ENCODE results near the gene CDK5. TPM values are rescaled to one million over a fixed set of nuclear protein-coding genes. Genes with fewer than 3 reads are reported as not detected.

Gene CDK5
- total RNA-seq, 1 donor from 2014 or later: 5.5 TPM

GRCh38 chr7:151087245-151088018, 29.7 kb upstream of the CDK5 start:
- DNase-seq (ENCODE audit: low spot score): no peak

DNA sequence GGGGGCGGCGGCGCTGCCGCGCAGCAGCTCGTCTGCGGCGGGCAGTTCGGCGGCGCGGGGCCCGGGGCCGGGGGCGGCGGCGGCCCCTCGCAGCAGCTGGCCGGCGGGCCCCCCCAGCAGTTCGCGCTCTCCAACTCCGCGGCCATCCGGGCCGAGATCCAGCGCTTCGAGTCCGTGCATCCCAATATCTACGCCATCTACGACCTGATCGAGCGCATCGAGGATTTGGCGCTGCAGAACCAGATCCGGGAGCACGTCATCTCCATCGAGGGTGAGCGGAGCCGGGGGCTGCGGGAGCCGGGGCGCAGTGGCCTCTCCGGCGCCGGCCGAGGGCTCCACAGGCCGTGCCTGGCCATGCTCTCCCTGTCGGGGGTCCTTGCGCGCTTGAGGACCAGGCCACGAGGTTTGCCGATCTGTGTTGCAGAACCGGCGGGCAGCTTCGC, 29.1 kb upstream of the CDK5 start:
- DNase-seq (ENCODE audit: low spot score): no peak

DNA sequence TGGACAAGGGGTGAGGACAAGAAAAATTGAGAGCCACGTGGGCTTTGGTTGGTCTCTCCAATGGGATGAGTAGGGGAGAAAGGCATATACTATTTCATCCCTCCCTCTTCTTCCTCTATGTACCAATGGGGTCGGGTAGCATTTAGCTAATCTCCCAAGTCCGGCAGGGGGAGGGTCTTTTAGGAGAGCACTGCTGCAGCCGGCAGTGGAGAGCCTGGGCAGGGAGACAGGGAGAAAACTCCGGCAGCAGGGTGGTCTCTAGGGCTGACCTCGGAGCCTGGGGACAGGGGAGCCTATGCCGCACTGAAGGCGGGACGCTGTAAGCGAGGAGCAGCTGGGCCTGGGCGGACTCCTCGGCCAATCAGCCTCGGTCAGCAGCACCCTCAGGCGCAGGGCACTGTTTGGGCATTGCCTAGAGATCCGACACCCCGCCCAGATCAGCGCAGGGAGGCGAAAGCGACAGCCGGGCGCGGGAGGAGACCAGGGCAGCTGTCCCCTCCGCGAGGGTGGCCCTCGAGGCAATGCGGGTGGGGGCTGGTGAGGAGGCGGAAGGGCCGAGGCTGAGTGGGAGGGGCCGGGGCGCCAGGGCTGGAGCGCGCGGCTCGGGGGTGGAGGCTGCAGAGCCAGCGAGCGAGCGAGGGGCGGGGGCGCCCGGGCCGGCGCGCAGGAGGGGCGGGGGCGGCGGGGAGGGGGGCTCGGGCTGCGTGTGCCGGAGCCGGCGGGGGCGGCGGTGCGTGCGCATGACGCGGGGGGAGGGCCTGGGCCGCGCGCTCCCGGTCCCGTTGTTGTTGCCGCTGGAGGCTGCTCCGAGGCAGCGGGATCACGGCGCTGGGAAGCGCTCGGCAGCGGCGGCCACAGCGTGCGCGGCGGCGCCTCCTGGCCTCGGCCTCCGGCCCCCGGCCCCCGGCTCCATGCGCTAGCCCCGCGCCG, 28.3 kb upstream of the CDK5 start, which contains the start of gene AGAP3:
TSS of gene AGAP3 (plus strand) at position 785 of the 930 bp plus-strand sequence. CDS start 267 bp downstream, outside the sequence.
- peak; percentile 84 for DNase-seq (ENCODE audit: low spot score)

DNA sequence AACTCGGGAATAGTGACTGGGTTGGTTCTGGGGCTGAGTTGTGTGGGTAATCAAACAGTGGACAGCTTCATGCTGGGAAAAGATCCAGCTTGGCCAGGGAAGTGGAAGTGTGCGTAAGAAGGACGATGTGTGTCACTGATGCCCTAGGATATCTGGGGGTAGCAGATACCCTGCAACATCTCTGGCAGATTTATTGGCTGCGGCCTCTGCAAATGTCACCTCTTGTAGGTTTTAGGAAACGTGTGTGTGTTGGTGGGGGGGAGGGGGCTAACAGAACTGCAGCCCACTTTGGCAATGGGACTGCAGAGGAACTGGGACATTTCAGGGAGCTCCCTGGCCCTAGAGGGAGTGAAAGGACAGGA, 27.6 kb upstream of the CDK5 start:
- no peak for DNase-seq (ENCODE audit: low spot score)

DNA sequence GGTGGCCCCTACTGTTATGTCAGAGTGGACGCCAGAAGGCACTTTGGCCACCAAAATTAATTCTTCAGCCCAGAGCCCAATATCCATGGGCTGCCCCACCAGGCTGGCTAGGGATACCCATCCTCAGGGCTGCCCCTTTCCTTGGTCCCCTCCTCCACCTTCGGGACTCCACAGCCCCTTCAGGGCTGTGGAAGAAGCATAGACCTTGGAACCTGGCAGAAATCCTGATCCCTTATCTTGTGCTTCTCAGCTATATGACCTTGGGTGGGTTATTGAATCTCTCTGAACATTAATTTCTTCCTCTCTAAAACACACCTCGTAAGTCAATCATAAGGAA, 26.1 kb upstream of the CDK5 start:
- DNase-seq (ENCODE audit: low spot score): no peak

DNA sequence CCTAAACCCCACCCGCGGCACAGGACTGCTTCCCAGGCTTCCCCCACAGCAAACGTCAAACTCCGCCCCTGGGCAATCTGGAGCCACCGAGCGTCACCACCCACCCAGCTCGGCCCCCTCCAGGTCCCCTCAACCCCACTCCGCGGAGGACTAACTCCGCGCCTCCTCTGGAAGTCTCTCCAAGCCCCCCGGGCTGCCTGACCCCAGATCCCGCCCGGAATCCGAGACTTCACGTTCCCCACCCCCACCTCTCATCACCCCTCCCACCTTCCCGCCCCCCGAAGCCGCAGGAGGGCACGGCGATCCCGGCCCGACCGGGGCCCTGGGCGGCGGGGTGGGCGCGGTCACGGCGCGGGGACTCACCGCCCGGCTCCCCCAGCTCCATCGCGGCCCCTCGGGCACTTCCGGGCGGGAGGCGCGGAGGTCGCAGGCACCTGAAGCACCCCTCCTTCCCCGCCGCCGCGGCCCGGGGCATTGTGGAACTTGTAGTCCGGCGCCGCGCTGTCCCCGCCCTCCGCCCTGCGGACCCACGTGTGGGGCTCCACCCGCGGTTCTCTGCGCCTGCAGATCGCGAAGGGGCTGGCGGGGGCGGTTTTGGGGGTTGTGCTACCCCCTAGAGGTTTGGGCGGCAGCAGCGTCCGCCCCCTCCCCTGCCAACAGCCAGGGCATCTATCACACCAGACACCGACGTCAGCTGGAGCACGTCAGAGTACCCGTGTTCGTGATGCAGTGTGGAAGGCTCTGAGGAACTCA, 25.6 kb upstream of the CDK5 start, which contains the start of gene TMUB1:
TSS of gene TMUB1 (minus strand) at position 423 of the 753 bp plus-strand sequence. CDS start 930 bp downstream, outside the sequence.
- DNase-seq (ENCODE audit: low spot score): peak; percentile 79

GRCh38 chr7:151082141-151083070, 24.7 kb upstream of the CDK5 start:
- no peak for DNase-seq (ENCODE audit: low spot score)

DNA sequence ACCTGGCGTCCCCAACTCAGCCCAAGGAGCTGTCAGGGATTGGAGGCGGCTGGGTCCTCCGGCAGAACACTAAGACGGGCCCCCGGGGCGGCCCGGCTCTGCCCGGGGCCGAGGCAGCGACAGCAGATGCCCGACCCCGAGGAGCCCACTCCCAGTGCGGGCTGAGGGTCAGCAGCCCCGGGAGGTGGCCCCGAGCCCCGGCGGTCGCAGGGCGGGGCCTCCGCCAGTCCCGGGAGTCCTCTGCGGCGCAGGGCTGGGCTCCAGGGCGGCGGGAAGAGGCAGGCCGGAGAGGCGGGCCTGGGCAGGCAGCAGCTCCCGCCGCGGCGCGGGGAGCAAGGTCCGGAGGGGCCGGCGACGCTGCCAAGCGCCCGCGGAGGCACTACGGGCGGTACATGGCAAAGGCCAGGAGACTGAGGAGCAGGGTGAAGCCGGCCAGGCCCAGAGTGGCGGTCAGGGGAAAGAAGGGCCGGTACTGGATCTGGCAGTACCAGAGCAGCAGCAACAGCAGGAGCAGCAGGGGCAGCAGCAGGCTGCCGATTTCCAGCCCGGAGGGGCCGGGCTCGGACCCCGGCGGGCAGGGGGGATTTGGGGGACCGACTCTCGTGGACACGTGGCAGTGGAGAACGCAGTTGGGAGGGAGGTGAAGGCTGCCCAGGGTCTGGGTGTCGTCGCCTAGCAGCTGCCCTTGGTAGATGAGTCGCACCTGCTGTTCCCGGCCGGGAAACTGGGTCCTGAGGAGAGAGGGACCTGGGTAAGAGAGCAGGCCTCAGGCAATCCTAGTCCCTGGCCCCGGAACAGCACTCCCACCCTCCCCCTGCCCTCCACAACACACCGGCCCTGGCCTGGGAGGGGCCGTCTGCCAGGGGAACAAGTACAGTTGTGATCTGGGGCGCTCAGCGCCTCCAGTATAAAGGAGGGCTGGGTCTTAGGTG, 23.7 kb upstream of the CDK5 start:
- DNase-seq (ENCODE audit: low spot score): no peak

GRCh38 chr7:151080522-151081169, 22.9 kb upstream of the CDK5 start, which contains the start of gene FASTK:
Gene FASTK (minus strand): TSS chr7:151080809. CDS start chr7:151080766, 43 bp downstream.
- DNase-seq (ENCODE audit: low spot score): peak; percentile 90

DNA sequence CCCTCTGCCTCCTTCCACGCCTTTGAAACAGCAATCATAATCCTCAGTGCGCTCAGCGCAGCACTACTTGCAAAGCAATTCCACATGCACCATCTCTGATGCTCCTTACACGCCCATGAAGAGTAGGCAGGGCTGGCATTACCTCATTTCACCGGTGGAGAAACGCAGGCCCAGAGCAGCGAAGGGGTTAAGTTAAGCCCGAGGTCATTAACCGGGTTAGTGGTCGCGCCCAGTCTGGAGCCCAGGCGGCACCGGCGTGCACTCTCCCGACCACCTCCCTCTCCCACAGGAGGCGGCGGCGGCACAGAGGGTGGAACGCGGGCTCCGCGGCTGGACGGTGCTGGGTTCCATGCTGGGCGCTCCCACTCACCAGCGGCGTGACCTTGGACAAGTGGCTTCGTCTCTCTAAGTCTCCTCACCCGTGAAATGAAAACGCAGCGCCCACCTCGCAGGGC, 22.4 kb upstream of the CDK5 start:
- DNase-seq (ENCODE audit: low spot score): no peak

GRCh38 chr7:151079199-151079910, 21.7 kb upstream of the CDK5 start:
- DNase-seq (ENCODE audit: low spot score): no peak

DNA sequence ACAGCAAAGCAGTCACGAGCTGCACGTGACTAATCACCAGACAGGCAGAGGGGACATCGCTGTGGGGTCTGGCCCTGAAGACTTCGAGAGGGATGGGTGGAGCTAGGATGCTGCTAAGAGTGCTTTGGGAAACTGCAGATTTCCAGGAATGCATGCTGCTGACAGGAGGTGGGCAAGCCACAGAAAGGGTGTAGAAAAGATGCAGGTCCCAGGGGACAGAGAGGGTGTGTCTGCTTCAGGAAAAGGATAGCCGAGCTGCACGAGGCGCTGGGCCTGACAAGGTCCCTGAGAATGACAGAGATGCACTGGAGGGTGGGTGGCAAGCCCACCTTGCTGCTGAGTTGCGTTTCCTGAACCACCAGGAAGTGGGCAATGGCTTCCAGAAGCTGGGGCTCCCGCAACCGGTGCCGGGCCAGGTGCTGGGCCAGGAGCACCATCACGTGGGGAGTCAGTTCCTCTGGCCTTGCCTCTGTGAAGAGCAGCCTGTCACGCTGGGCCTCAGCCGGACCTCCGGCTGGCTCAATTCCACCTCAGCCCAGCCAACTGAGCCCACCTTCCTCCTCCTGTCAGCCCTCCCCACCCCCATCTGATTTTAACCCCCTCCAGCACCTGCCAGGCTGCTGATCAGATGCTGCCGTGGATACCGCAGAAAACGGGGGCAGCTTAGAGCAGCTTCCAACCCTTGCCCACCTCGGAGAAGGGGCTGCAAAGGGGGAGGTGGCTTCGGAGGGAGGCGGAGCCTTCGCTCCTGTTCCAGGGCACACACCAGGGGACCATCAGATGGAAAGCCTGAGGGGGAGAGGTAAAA, 20.7 kb upstream of the CDK5 start:
- no peak for DNase-seq (ENCODE audit: low spot score)

GRCh38 chr7:151077705-151078232, 20.1 kb upstream of the CDK5 start:
- DNase-seq (ENCODE audit: low spot score): no peak

DNA sequence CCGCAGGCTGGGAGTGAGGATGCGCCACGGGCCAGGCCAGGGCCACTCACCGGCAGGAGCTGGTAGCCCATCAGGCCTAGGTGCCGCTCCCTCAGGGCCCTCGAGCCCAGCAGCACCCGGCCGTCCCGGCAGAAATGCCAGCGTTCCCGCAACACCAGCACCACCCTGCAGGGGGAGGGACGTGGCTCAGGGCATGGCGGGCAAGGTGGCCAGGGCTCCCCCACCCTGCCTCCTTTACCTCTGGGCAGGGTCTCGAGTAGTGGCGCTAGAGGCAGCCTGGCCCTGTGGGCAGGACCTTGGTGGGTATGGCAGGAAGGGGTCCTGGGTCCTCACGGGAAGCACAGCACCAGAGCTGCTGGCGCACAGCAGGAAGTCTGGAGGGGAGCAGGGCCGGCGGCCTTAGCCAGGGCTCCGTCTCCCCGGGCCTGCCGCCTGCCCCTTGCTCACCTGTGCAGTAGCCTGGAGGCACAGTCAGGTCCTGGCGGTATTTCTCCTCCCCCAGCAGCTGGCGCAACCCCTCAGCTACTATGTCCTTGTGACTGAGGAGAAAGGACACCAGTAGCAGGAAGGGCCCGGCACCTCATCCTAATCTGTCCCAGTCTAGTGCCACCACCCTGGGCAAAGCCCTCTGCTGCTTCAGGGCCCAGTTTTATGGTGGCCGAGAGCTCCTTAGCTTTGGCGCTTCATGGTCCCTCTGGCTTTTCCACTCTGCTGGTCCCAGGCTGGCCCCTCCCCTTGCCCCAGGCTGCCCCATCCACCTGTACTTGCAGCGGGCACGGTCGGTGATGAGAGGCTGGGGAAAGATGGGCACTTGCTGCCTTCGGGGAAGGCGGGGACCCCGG, 19.4 kb upstream of the CDK5 start:
- no peak for DNase-seq (ENCODE audit: low spot score)

DNA sequence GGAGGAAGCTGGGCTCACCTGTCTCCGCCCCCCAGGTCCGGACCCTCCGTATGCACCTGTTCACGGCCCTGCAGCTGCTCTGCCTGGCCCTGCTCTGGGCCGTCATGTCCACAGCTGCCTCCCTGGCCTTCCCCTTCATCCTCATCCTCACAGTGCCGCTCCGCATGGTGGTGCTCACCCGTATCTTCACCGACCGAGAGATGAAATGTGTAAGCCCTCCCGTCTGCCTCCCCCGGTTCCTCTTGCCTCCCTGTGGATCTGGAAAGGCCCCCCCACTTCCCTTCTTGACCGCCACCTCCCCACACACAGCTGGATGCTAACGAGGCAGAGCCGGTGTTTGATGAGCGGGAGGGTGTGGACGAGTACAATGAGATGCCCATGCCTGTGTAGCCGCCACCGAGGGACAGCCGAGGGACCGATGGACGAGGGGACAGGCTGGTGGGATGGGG, 18.3 kb upstream of the CDK5 start:
- no peak for DNase-seq (ENCODE audit: low spot score)

DNA sequence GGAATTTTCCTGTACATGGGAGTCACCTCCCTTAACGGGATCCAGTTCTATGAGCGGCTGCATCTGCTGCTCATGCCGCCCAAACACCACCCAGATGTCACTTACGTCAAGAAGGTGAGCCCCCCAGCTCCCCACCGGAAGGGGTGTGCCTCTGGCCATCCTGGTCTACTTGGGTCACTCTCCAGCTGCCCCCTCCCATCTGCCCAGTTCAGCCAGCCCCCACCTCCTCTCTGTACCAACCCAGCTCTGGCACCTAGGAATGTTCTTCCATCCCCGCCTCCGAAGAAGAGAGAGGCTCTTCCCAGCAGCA, 17.9 kb upstream of the CDK5 start:
- no peak for DNase-seq (ENCODE audit: low spot score)

All from ureter (tissue), 1 donor.